Diencephalon (tissue), 1 donor: Measurements from ENCODE around the gene ESX1. TPM values are rescaled to one million over a fixed set of nuclear protein-coding genes. Genes with fewer than 3 reads are reported as not detected.

Experiments used
- total RNA-seq: library from RNA; depleted of rRNA; stranded (reverse); fragments of >200 nt; gene quantifications from one replicate; pipeline ENCODE4 v1.2.3, GENCODE V29; 2014

The ESX1 gene
- total RNA-seq: not detected

DNA sequence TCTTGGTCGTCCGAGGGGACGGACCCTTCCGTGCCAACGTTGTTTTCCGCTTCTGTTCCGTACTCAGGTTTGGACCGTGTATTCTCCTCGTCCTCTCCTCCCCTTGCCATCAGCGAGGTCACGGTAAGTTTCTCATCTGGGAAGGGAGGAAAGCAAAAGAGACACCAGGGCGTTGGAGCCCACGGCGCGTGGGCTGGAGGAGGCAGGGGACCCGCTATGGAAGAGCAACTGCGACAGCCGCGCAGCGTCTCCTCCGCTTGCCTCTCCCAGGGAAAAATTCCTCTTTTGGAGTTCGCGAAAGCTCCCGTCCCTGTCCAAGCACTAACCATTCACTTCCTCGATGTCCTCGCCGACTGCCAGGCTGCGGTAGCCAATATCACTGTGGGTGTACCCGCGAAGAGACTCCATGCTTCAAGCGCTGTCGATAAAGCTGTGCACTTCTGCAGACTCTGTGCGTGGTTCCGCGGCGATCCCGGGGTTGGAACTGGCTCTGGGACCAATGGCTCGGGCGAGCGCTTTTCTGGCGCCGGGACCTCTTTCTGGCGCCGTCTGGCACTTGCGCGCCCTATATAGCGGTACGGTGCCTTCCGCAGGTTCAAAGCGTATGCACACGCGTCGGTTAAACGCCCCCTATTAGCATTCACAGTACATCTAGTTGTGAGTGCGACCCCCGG lies at the start of gene ESX1:
TSS of gene ESX1 (minus strand) at position 492 of the 674 bp plus-strand sequence. CDS start at position 408, 84 bp downstream.

Other genes starting within 250 kb of the ESX1 start
- gene H2BW1, start 241.2 kb downstream of the ESX1 start, total RNA-seq: not detected
- not detected for gene H2BW2, start 215.0 kb downstream of the ESX1 start, total RNA-seq
- gene TMSB15C, start 178.7 kb downstream of the ESX1 start, total RNA-seq: 30.4 TPM
- 15.5 TPM for gene ZCCHC18, start 142.4 kb downstream of the ESX1 start, total RNA-seq
- gene SLC25A53, start 97.9 kb downstream of the ESX1 start, total RNA-seq: 12.5 TPM
- 107 TPM for gene FAM199X, start 88.5 kb downstream of the ESX1 start, total RNA-seq